ENCODE data around the gene MYH14. TPM values are rescaled to one million over a fixed set of nuclear protein-coding genes. Genes with fewer than 3 reads are reported as not detected.

The MYH14 gene
- total RNA-seq, 2 donors from 2014 or later: 27.0 to 31.5 TPM

- H3K4me3 ChIP-seq: no peak overlapping the region
- no peaks in the 10 kb centered on the region for H3K36me3 ChIP-seq
- peaks cover 10% of the 10 kb centered on the region for H3K4me1 ChIP-seq (replicated peaks)
- no peaks in the 10 kb centered on the region for H3K27me3 ChIP-seq (replicated peaks; ENCODE audit: insufficient read depth)
- intact Hi-C loops (cut with DNase I): no loop called here
- H3K9me3 ChIP-seq: no peaks in the 10 kb centered on the region
- TF ChIP-seq CTCF (IDR thresholded peaks at IDR 0.05) (no peak), POLR2A (IDR thresholded peaks at IDR 0.05) (no peak), POLR2AphosphoS5 (IDR thresholded peaks at IDR 0.05) (no peak)
- 84% methylated on average over 12 of the region's 12 CpGs for WGBS
- no peak for DNase-seq (ENCODE audit: low spot score)
- H3K27ac ChIP-seq: no peak overlapping the region
Measured at GRCh38 chr19:50322234-50322633, 118.8 kb downstream of the MYH14 start.

GRCh38 chr19:50322931-50323781 lies 119.7 kb downstream of the MYH14 start:
- intact Hi-C loops (cut with DNase I): no loop called here
- 94% methylated on average over 44 of the region's 55 CpGs for WGBS
- no peaks in the 10 kb centered on the region for H3K27me3 ChIP-seq (replicated peaks; ENCODE audit: insufficient read depth)

GRCh38 chr19:50323782-50324133 lies 120.3 kb downstream of the MYH14 start:
- peaks cover 10% of the 10 kb centered on the region for H3K4me1 ChIP-seq (replicated peaks)
- H3K27ac ChIP-seq: no peak overlapping the region
- H3K4me3 ChIP-seq: no peak overlapping the region
- H3K9me3 ChIP-seq: no peaks in the 10 kb centered on the region
- WGBS: 90% methylated on average over 12 of the region's 12 CpGs
- H3K27me3 ChIP-seq (replicated peaks; ENCODE audit: insufficient read depth): no peaks in the 10 kb centered on the region
- DNase-seq (ENCODE audit: low spot score): no peak
- TF ChIP-seq POLR2AphosphoS5 (IDR thresholded peaks at IDR 0.05) (no peak), CTCF (IDR thresholded peaks at IDR 0.05) (no peak), POLR2A (IDR thresholded peaks at IDR 0.05) (no peak)
- no peaks in the 10 kb centered on the region for H3K36me3 ChIP-seq
- intact Hi-C loops (cut with DNase I): no loop called here

More at GRCh38 chr19:50322931-50323781, 119.7 kb downstream of the MYH14 start:
- Histone ChIP-seq H3K9me3 (no peaks in the 10 kb centered on the region), H3K4me3 (no peak overlapping the region), H3K4me1 (replicated peaks) (peaks cover 10% of the 10 kb centered on the region), H3K36me3 (no peaks in the 10 kb centered on the region), H3K27ac (no peak overlapping the region)
- DNase-seq (ENCODE audit: low spot score): no peak
- no peak for TF ChIP-seq POLR2AphosphoS5 (IDR thresholded peaks at IDR 0.05)
- TF ChIP-seq POLR2A (IDR thresholded peaks at IDR 0.05): no peak
- TF ChIP-seq CTCF (IDR thresholded peaks at IDR 0.05): no peak

- H3K4me3 ChIP-seq: no peak overlapping the region
- no peak for DNase-seq (ENCODE audit: low spot score)
- no peaks in the 10 kb centered on the region for H3K36me3 ChIP-seq
- intact Hi-C loops (cut with DNase I): no loop called here
- peaks cover 10% of the 10 kb centered on the region for H3K4me1 ChIP-seq (replicated peaks)
- H3K27me3 ChIP-seq (replicated peaks; ENCODE audit: insufficient read depth): no peaks in the 10 kb centered on the region
- TF ChIP-seq CTCF (IDR thresholded peaks at IDR 0.05) (no peak), POLR2A (IDR thresholded peaks at IDR 0.05) (no peak)
- H3K27ac ChIP-seq: no peak overlapping the region
- no peaks in the 10 kb centered on the region for H3K9me3 ChIP-seq
- 45% methylated on average over 11 of the region's 11 CpGs for WGBS
Measured at GRCh38 chr19:50324331-50324730, 120.9 kb downstream of the MYH14 start.
